HepG2 (cell line): Measurements from ENCODE around the gene ZFP36. TPM values are rescaled to one million over a fixed set of nuclear protein-coding genes. Genes with fewer than 3 reads are reported as not detected.
A peak's percentile ranks its signal among the peaks of the same experiment; 100 is the strongest.

Experiments used
- AKAP8 ChIP-seq: sonication (generic); formaldehyde crosslinking; IDR thresholded peaks from 2 replicates; pipeline ENCODE4 v1.5.1; 2020; ENCODE audit warnings: mild to moderate bottlenecking, missing genetic modification reagents
- JARID2 ChIP-seq: sonication (generic); formaldehyde crosslinking; IDR thresholded peaks from 2 replicates; pipeline ENCODE4 v1.8.1; 2023; ENCODE audit warnings: missing genetic modification reagents, inconsistent platforms; ENCODE audit not compliant: insufficient replicate concordance
- KLF11 ChIP-seq: IDR thresholded peaks from 2 replicates; pipeline ENCODE4 v1.6.1; 2016; ENCODE audit warnings: missing compliant biosample characterization
- MXD3 ChIP-seq: IDR thresholded peaks from 2 replicates; pipeline ENCODE4 v1.6.1; 2016; ENCODE audit warnings: mild to moderate bottlenecking, missing biosample characterization, missing genetic modification reagents
- NRL ChIP-seq: sonication (generic); formaldehyde crosslinking; IDR thresholded peaks from 2 replicates; pipeline ENCODE4 v1.5.0; 2020; ENCODE audit warnings: missing genetic modification reagents, mild to moderate bottlenecking, moderate library complexity, borderline replicate concordance
- POLR2G ChIP-seq: fragments of 200-400 bp; formaldehyde crosslinking; IDR thresholded peaks from 2 replicates; pipeline ENCODE4 v1.6.1; 2018; ENCODE audit warnings: mild to moderate bottlenecking, low read depth, low read length, moderate library complexity
- PTBP1 ChIP-seq: fragments of 200-400 bp; formaldehyde crosslinking; IDR thresholded peaks from 2 replicates; pipeline ENCODE4 v1.6.1; 2018; ENCODE audit warnings: low read length, low read depth; ENCODE audit not compliant: poor library complexity, severe bottlenecking
- SRSF1 ChIP-seq: fragments of 200-400 bp; formaldehyde crosslinking; optimal IDR thresholded peaks from 2 replicates; pipeline ENCODE3; 2017; ENCODE audit warnings: mild to moderate bottlenecking, low read depth, low read length, moderate library complexity
- ZNF572 ChIP-seq: sonication (generic); formaldehyde crosslinking; IDR thresholded peaks from 2 replicates; pipeline ENCODE4 v1.5.1; 2020; ENCODE audit warnings: mild to moderate bottlenecking, missing genetic modification reagents
- ZNF670 ChIP-seq: sonication (generic); formaldehyde crosslinking; IDR thresholded peaks from 2 replicates; pipeline ENCODE4 v1.8.0; 2022; ENCODE audit warnings: mild to moderate bottlenecking, missing genetic modification reagents, borderline replicate concordance
- ZNF703 ChIP-seq: sonication (generic); formaldehyde crosslinking; IDR thresholded peaks from 2 replicates; pipeline ENCODE4 v1.5.1; 2020; ENCODE audit warnings: missing genetic modification reagents, mild to moderate bottlenecking, moderate library complexity, borderline replicate concordance
- polyA plus RNA-seq, 8 experiments: library from polyadenylated mRNA; depleted of rRNA in 3 of 8; stranded (reverse) in 7 of 8; unstranded in 1 of 8; fragments of >200 nt; fragmentation: Illumina TruSeq in 4 of 8; extraction: Trizol in 4 of 8; gene quantifications; 2 replicates each; pipeline versions ENCODE4 v1.2.1 to v1.2.3, GENCODE V29; 2011 to 2016; ENCODE audit warnings: low read depth in 4 of 8, missing spikeins in 1 of 8, mixed read lengths in 1 of 8; ENCODE audit not compliant: insufficient read depth in 1 of 8
- total RNA-seq, 5 experiments: library from RNA; depleted of rRNA; stranded (reverse); fragments of >200 nt; fragmentation: Illumina TruSeq; extraction: Trizol; gene quantifications; 2 replicates each; pipeline ENCODE4 v1.2.3, GENCODE V29; 2016; ENCODE audit warnings: low read depth in 1 of 5
- TF ChIP-seq, protein P1 (sequence below): sonication (generic); formaldehyde crosslinking; IDR thresholded peaks from 2 replicates; pipeline ENCODE4 v1.8.0; 2022; ENCODE audit warnings: mild to moderate bottlenecking, missing genetic modification reagents; ENCODE audit not compliant: insufficient replicate concordance
- TF ChIP-seq, protein P2 (sequence below): sonication (generic); formaldehyde crosslinking; IDR thresholded peaks from 2 replicates; pipeline ENCODE4 v1.4.0; 2020; ENCODE audit warnings: missing genetic modification reagents, borderline replicate concordance
- TF ChIP-seq, protein P3 (sequence below): sonication (generic); formaldehyde crosslinking; IDR thresholded peaks from 2 replicates; pipeline ENCODE4 v1.4.0; 2020; ENCODE audit warnings: missing genetic modification reagents
- TF ChIP-seq, protein P4 (sequence below): sonication (generic); formaldehyde crosslinking; IDR thresholded peaks from 2 replicates; pipeline ENCODE4 v1.8.0; 2023; ENCODE audit warnings: mild to moderate bottlenecking, missing genetic modification reagents

Gene ZFP36
- total and polyA plus RNA-seq, 2 of the 13 experiments (the other 11 are each of a cell fraction or from before 2014, with no cell fraction given): 1.4 to 1.7 TPM

GRCh38 chr19:39398297-39398864, 8.3 kb upstream of the ZFP36 start (continued):
- TF ChIP-seq, protein P1, sequence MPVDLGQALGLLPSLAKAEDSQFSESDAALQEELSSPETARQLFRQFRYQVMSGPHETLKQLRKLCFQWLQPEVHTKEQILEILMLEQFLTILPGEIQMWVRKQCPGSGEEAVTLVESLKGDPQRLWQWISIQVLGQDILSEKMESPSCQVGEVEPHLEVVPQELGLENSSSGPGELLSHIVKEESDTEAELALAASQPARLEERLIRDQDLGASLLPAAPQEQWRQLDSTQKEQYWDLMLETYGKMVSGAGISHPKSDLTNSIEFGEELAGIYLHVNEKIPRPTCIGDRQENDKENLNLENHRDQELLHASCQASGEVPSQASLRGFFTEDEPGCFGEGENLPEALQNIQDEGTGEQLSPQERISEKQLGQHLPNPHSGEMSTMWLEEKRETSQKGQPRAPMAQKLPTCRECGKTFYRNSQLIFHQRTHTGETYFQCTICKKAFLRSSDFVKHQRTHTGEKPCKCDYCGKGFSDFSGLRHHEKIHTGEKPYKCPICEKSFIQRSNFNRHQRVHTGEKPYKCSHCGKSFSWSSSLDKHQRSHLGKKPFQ (CRISPR knock-in tag): peak; percentile 28
- TF ChIP-seq SRSF1: peak; percentile 40
- peak; percentile 73 for TF ChIP-seq PTBP1
- no peak for TF ChIP-seq JARID2 (CRISPR knock-in tag)
- TF ChIP-seq, protein P2, sequence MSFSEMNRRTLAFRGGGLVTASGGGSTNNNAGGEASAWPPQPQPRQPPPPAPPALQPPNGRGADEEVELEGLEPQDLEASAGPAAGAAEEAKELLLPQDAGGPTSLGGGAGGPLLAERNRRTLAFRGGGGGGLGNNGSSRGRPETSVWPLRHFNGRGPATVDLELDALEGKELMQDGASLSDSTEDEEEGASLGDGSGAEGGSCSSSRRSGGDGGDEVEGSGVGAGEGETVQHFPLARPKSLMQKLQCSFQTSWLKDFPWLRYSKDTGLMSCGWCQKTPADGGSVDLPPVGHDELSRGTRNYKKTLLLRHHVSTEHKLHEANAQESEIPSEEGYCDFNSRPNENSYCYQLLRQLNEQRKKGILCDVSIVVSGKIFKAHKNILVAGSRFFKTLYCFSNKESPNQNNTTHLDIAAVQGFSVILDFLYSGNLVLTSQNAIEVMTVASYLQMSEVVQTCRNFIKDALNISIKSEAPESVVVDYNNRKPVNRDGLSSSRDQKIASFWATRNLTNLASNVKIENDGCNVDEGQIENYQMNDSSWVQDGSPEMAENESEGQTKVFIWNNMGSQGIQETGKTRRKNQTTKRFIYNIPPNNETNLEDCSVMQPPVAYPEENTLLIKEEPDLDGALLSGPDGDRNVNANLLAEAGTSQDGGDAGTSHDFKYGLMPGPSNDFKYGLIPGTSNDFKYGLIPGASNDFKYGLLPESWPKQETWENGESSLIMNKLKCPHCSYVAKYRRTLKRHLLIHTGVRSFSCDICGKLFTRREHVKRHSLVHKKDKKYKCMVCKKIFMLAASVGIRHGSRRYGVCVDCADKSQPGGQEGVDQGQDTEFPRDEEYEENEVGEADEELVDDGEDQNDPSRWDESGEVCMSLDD (CRISPR knock-in tag): 0 out of 2 replicates have a peak, but pooled peaks have one; percentile 35
- no peak for TF ChIP-seq ZNF703 (CRISPR knock-in tag)
- TF ChIP-seq NRL: no peak
- TF ChIP-seq KLF11 (CRISPR knock-in tag): 0 out of 2 replicates have a peak, but pooled peaks have one; percentile 33
- TF ChIP-seq, protein P3, sequence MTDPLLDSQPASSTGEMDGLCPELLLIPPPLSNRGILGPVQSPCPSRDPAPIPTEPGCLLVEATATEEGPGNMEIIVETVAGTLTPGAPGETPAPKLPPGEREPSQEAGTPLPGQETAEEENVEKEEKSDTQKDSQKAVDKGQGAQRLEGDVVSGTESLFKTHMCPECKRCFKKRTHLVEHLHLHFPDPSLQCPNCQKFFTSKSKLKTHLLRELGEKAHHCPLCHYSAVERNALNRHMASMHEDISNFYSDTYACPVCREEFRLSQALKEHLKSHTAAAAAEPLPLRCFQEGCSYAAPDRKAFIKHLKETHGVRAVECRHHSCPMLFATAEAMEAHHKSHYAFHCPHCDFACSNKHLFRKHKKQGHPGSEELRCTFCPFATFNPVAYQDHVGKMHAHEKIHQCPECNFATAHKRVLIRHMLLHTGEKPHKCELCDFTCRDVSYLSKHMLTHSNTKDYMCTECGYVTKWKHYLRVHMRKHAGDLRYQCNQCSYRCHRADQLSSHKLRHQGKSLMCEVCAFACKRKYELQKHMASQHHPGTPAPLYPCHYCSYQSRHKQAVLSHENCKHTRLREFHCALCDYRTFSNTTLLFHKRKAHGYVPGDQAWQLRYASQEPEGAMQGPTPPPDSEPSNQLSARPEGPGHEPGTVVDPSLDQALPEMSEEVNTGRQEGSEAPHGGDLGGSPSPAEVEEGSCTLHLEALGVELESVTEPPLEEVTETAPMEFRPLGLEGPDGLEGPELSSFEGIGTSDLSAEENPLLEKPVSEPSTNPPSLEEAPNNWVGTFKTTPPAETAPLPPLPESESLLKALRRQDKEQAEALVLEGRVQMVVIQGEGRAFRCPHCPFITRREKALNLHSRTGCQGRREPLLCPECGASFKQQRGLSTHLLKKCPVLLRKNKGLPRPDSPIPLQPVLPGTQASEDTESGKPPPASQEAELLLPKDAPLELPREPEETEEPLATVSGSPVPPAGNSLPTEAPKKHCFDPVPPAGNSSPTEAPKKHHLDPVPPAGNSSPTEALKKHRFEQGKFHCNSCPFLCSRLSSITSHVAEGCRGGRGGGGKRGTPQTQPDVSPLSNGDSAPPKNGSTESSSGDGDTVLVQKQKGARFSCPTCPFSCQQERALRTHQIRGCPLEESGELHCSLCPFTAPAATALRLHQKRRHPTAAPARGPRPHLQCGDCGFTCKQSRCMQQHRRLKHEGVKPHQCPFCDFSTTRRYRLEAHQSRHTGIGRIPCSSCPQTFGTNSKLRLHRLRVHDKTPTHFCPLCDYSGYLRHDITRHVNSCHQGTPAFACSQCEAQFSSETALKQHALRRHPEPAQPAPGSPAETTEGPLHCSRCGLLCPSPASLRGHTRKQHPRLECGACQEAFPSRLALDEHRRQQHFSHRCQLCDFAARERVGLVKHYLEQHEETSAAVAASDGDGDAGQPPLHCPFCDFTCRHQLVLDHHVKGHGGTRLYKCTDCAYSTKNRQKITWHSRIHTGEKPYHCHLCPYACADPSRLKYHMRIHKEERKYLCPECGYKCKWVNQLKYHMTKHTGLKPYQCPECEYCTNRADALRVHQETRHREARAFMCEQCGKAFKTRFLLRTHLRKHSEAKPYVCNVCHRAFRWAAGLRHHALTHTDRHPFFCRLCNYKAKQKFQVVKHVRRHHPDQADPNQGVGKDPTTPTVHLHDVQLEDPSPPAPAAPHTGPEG (CRISPR knock-in tag): 0 out of 2 replicates have a peak, but pooled peaks have one; percentile 20
- TF ChIP-seq ZNF572 (CRISPR knock-in tag): 0 out of 2 replicates have a peak, but pooled peaks have one; percentile 13
- peak; percentile 58 for TF ChIP-seq POLR2G
- TF ChIP-seq, protein P4, sequence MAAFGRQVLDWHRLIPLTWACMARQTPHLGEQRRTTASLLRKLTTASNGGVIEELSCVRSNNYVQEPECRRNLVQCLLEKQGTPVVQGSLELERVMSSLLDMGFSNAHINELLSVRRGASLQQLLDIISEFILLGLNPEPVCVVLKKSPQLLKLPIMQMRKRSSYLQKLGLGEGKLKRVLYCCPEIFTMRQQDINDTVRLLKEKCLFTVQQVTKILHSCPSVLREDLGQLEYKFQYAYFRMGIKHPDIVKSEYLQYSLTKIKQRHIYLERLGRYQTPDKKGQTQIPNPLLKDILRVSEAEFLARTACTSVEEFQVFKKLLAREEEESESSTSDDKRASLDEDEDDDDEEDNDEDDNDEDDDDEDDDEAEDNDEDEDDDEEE (CRISPR knock-in tag): 0 out of 2 replicates have a peak, but pooled peaks have one; percentile 8
- TF ChIP-seq AKAP8 (CRISPR knock-in tag): no peak
- TF ChIP-seq MXD3 (CRISPR knock-in tag): no peak
- TF ChIP-seq ZNF670: no peak
